GM19025 (cell line): ENCODE data around the gene PMF1.

Source experiments
- ATAC-seq: cut with Tn5 transposase; IDR thresholded peaks from one replicate; pipeline ENCODE4 v1.9.1; 2021; ENCODE audit warnings: mild to moderate bottlenecking, low read depth, moderate library complexity; ENCODE audit not compliant: unreplicated experiment

The PMF1 gene

GRCh38 chr1:156232201-156232894 lies 19.5 kb downstream of the PMF1 start:
- no peak for ATAC-seq

- ATAC-seq: no peak
These were observed 20.8 kb downstream of the PMF1 start for GRCh38 chr1:156233426-156234127.

- ATAC-seq: no peak
These were observed 23.4 kb downstream of the PMF1 start for GRCh38 chr1:156236164-156236563.

GRCh38 chr1:156238248-156238647 lies 25.4 kb downstream of the PMF1 start:
- no peak for ATAC-seq

GRCh38 chr1:156241311-156241811 lies 28.6 kb downstream of the PMF1 start:
- ATAC-seq: no peak

GRCh38 chr1:156241926-156242325 lies 29.1 kb downstream of the PMF1 start, which contains the start of gene BGLAP:
BGLAP (plus strand) TSS chr1:156242184; CDS start chr1:156242232, 48 bp downstream.
- no peak for ATAC-seq

- no peak for ATAC-seq
These were observed 29.9 kb downstream of the PMF1 start for GRCh38 chr1:156242738-156243137.

GRCh38 chr1:156244126-156244525 lies 31.3 kb downstream of the PMF1 start:
- no peak for ATAC-seq

- ATAC-seq: no peak
These were observed 31.9 kb downstream of the PMF1 start for GRCh38 chr1:156244712-156245111.

- ATAC-seq: no peak
These were observed 32.8 kb downstream of the PMF1 start for GRCh38 chr1:156245451-156246232.

- ATAC-seq: no peak
These were observed 33.5 kb downstream of the PMF1 start for GRCh38 chr1:156246241-156246780.

GRCh38 chr1:156246781-156247459 lies 34.1 kb downstream of the PMF1 start:
- no peak for ATAC-seq

GRCh38 chr1:156247460-156248322 lies 34.9 kb downstream of the PMF1 start, which contains the start of gene PAQR6:
PAQR6 (minus strand) TSS chr1:156248056; CDS start chr1:156246731, 1,325 bp downstream.
- no peak for ATAC-seq

GRCh38 chr1:156248323-156248683 lies 35.5 kb downstream of the PMF1 start:
- ATAC-seq: no peak

GRCh38 chr1:156249593-156249992 lies 36.8 kb downstream of the PMF1 start:
- no peak for ATAC-seq

- no peak for ATAC-seq
These were observed 38.7 kb downstream of the PMF1 start for GRCh38 chr1:156251527-156251926.

GRCh38 chr1:156253634-156254033 lies 40.8 kb downstream of the PMF1 start:
- ATAC-seq: no peak

GRCh38 chr1:156257711-156258110 lies 44.9 kb downstream of the PMF1 start:
- no peak for ATAC-seq

GRCh38 chr1:156258859-156259258 lies 46.1 kb downstream of the PMF1 start:
- ATAC-seq: no peak
